AG20443 (cell line): ENCODE measurements around the gene COQ8A.
"Not testable (repeated sequence)": the region's sequence is repeated elsewhere in the genome, so short reads cannot be mapped to it uniquely, and the experiment has no call there.

Experiments
- DNase-seq: peaks from one replicate; pipeline ENCODE4 v3.0.0; 2012; ENCODE audit warnings: low spot score, mixed read lengths

COQ8A gene

DNA sequence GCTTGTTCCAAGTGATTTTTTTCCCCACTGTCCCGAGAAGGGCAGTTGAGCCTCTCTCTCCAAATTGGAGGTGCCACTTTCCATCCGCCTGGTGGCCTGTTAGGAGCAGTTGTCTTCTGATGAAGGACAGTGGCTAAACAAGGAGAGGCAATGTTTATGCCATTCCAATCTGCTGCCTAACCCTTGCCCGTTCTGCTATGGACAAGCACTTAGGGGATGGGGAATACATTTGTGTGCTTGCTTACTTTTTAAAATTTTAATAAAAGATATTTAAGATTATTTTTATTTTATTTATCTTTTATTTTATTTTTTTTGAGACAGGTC lies 12.0 kb downstream of the COQ8A start:
- no peak for DNase-seq

GRCh38 chr1:226953175-226953800 lies 13.2 kb downstream of the COQ8A start:
- DNase-seq = no peak

DNA sequence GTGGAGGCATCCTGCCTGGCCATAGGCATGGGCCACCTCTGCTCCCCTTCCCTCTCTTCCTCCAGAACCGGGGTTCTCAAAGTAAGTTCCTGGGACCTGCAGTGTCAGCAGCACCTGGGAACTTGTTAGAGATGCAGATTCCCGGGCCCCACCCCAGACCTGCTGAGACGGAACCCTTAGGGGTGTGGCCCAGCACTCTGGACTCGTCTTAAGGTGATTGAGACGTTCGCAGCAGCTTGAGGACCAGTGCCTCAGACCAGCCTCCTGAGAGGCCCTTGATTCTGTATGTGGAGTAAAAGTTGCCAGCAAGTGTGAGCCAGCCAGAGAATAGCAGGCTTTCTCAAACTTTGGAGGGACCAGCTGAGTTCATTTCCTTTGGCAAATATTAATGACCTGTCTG lies 14.2 kb downstream of the COQ8A start:
- no peak for DNase-seq

- DNase-seq = no peak
Measured at GRCh38 chr1:226954777-226955176, 14.7 kb downstream of the COQ8A start.

- not testable (repeated sequence) for DNase-seq
Measured at GRCh38 chr1:226955857-226956256, 15.8 kb downstream of the COQ8A start.

GRCh38 chr1:226956942-226957713 lies 17.0 kb downstream of the COQ8A start:
- DNase-seq = no peak

- DNase-seq = no peak
Measured at GRCh38 chr1:226957714-226958113, 17.6 kb downstream of the COQ8A start.

DNA sequence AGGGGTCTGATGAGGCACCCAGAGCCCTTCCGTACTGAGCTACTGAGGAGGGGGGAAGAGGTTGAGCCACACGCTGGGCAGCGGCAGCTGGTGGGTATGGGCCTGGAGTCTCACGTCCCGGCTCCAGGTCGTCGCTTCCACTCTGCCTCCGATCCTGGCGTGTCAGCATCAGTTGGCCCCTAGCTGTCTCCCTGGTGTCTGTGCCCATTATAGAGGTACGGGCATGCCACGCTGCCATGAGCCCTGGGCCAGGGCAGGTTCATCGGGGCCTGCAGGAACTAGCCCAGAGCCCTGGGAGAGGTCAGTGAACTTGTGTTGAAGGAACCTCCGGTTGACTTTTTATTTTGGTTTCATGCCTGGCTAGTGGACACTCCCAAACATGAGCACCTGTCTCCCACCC lies 18.2 kb downstream of the COQ8A start:
- no peak for DNase-seq

- DNase-seq = no peak
Measured at GRCh38 chr1:226960256-226960655, 20.2 kb downstream of the COQ8A start.

GRCh38 chr1:226960944-226961765 lies 21.1 kb downstream of the COQ8A start:
- no peak for DNase-seq

DNA sequence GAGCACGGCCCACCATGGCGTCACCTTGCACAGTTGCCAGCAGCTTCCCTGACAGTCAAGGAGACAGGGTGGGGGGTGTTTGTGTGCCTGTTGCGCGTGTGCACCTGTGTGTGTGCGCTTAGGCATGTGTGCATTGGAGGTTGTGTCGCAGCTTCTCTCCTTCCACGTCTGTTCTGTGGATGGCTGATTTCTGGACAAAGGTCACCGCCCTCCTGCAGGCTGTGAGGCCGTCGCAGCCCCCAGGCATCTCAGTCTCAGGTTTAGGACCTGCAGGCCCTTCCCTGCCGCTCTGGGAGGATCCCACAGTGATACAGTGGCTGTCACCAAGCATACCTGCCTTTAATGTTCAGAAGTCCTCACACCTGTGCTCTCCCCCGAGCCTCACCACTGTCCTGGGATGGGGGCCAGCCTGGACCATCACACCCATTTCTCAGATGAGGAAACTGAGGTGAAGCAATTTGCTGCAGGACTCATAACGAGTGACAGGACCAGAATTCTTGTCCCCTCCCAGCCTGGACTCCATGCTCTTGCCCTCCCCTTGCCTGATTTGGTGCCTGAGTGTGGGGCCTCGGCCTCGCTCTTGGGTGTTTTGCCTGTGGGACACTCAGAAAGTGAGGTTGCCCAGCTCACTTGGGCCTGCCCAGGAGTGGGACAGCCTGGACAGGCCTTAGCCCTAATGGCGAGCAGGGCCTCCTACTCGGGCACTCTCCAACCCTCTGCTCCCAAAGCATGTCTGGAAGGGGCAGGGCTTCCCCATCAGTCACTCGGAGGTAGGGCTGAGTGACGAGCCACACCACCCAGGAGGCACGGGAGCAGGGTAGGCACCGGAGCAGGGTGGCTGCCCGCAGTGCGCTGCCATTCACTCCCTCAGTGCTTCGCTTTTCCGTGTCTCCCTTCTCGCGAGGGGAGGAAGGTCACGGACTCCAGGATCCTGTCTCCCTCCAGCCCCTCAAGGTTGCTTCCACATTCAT lies 22.6 kb downstream of the COQ8A start:
- no peak for DNase-seq

DNA sequence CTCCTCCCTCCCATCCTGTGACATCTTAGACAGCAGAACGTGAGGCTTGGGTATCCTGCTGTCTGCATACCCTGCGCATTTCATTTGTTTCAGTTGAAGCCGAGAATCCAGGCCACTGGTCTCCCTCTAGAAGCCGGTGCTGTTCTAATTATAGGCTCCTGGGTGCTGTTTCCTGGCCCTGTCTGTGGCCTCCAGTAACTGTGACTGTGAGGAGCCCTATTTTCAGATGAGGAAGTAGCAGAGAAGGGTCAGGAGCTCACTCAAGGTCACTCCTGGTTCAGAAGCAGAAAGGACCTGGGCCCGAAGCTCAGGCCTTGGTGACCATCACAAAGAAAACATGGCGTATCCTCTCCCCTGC lies 24.0 kb downstream of the COQ8A start:
- no peak for DNase-seq

- DNase-seq = no peak
Measured at GRCh38 chr1:226964611-226965486, 24.8 kb downstream of the COQ8A start.

DNA sequence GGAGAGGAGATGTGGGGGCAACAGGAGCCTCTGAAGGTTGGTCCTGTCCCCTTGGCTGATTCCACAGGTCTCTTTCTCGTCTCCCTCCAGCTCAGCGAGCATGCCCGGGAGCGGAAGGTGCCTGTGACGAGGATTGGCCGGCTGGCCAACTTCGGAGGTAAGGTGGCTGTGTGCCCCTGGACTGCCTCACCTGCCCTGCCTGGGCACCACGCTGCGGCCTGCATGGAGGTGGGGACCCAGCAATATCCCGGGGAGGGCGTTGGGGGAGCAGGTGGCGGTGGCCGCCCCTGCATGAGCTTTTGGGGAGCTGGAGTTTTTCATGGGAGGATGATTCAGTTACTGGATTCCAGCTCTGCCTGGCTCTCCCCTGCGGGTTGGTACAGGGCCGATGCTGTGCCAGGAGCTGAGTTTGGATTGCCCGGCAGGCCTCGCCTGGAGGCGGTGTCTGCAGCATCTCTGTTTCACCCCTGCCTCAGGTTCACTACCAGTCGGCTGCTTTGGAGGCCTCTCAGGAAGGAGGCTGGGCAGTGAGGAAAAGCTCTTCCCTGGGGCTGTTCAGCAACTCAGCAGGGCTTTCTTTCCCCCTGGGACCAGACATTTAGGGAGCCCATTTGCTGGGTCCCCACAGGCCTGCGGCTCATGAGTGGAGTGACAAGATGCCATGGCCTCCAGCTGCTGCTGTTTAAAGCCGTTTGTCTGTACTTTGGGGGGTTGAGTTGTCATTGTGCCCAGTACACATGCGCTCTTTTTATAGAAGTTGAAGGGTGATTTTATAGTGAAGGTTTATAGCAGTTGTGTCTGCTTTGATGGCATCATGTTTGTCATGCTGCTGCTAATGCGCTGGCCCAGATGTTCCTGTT lies 25.7 kb downstream of the COQ8A start:
- DNase-seq = no peak

DNA sequence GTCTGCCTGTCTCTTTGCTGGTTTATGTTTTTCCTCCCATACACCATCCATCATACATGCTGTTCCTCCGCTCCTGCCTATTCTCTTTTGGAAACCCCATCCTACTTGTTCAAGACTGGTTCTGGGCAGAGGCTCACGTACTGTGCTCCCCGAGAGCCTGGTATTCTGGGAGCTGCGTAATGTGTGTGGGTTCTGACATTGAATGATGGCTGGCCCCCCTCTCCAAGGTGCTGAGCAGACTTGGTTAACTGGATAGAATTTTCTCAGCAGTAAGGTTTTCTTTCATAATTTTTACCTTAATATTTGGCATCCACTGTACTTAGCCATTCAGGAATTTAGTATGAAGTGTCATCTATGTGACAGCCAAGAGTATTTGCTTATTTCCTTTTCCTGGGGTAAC lies 26.6 kb downstream of the COQ8A start:
- no peak for DNase-seq

DNA sequence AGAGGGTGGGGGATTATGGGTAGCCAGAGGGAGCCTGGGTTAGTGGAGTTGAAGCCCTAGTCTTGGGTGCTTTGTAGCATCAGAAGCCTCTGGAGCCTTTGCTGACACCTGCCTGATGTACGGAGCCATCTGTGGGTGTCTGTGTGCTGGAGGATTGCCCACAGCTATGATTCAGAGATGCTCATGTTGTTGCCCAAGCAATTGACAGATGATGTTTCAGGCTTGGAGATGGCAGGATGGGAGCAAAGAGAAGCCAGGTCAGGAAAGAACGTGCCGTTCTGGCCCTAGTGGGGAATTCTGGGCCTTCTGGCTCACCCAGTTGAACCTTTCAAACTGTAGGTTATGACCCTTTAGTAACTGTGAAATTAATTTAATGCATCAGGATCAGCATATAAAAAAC lies 27.6 kb downstream of the COQ8A start:
- no peak for DNase-seq

DNA sequence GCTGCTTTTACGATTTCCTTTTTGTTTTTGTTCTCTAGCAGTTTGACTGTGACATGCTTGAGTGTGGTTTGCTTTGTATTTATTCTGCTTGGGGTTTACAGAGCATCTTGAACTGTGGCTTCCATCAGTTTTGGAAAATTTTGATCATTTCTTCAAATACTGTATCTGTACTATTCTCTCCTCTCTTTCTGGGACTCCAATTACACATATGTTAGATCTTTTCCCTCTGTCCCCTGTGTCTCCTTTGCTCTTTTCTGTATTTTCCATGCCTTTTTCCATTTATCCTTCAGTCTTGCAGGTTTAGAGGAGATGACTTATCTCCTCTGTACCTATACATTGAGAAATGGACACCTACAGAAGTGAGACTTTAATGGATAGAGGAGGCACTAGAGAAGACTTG lies 31.7 kb downstream of the COQ8A start:
- no peak for DNase-seq

- DNase-seq = no peak
Measured at GRCh38 chr1:226972931-226973330, 32.8 kb downstream of the COQ8A start.

GRCh38 chr1:226973371-226973897 lies 33.3 kb downstream of the COQ8A start:
- no peak for DNase-seq
